Measurements from ENCODE around the gene PPM1L.

The PPM1L gene

DNA sequence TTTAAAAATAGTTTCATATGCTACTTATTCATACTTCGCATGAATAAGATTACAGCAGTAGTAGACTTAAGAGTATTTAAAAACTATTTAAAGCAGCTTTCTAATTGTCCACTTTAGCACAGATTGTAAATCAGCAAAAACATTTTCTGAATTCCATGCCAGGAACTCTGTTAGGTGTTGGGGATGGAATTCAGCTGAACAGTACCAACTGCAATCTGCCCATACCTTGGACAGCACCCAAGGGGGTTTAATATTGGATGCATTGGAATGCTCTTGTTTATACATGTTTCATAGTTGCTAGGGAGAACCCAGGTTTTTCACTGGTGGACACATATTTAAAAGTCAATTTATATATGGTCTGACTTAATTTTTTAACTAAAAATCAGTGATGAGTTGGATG, 74.8 kb downstream of the PPM1L start:
- H3K9me3 ChIP-seq (ENCODE audit: insufficient read depth, low read depth, low read length), result peaks cover 3% of the 10 kb centered on the region; the same call in 1 of the 2 replicates
- no peak overlapping the region for H3K4me3 ChIP-seq (ENCODE audit: low read length)
- no peaks in the 10 kb centered on the region for H3K4me1 ChIP-seq (ENCODE audit: insufficient read depth, low read length)
- H3K27ac ChIP-seq (ENCODE audit: low read length), result no peak overlapping the region
- H3K9ac ChIP-seq (ENCODE audit: low read depth, low read length), result no peak overlapping the region
- no peaks in the 10 kb centered on the region for H3K36me3 ChIP-seq (ENCODE audit: insufficient read depth, low read depth, low read length)
- no peaks in the 10 kb centered on the region for H3K27me3 ChIP-seq (ENCODE audit: insufficient read depth, low read length)

DNA sequence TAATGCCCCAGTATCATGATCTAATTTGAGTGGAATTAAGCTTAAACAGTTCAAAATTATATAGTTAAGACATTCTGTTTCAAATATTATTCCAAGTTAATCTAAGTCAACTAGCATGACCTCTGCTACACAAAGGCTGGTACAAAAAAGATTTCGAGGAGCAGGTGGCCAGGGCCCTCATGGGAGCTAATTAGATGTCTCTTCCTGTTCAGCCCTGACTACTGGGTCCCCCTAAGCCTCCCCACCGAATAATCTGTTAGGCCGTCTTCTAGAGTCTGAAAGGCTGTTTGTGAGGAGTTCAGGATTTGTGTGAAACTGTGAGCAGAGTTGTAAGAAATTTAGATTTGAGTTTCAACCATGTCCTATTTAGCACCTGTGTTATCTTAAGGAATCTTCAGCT, 75.4 kb downstream of the PPM1L start:
- Histone ChIP-seq H3K9ac (ENCODE audit: low read depth, low read length) (no peak overlapping the region), H3K9me3 (ENCODE audit: insufficient read depth, low read depth, low read length) (peaks cover 3% of the 10 kb centered on the region; the same call in 1 of the 2 replicates), H3K4me3 (ENCODE audit: low read length) (no peak overlapping the region), H3K4me1 (ENCODE audit: insufficient read depth, low read length) (no peaks in the 10 kb centered on the region), H3K36me3 (ENCODE audit: insufficient read depth, low read depth, low read length) (no peaks in the 10 kb centered on the region), H3K27me3 (ENCODE audit: insufficient read depth, low read length) (no peaks in the 10 kb centered on the region), H3K27ac (ENCODE audit: low read length) (no peak overlapping the region)

- Histone ChIP-seq H3K36me3 (ENCODE audit: insufficient read depth, low read depth, low read length) (no peaks in the 10 kb centered on the region), H3K9ac (ENCODE audit: low read depth, low read length) (no peak overlapping the region), H3K4me3 (ENCODE audit: low read length) (no peak overlapping the region), H3K27me3 (ENCODE audit: insufficient read depth, low read length) (no peaks in the 10 kb centered on the region), H3K27ac (ENCODE audit: low read length) (no peak overlapping the region), H3K9me3 (ENCODE audit: insufficient read depth, low read depth, low read length) (peaks cover 3% of the 10 kb centered on the region; the same call in 1 of the 2 replicates), H3K4me1 (ENCODE audit: insufficient read depth, low read length) (no peaks in the 10 kb centered on the region)
These were observed 81.5 kb downstream of the PPM1L start for GRCh38 chr3:160837394-160837980.

DNA sequence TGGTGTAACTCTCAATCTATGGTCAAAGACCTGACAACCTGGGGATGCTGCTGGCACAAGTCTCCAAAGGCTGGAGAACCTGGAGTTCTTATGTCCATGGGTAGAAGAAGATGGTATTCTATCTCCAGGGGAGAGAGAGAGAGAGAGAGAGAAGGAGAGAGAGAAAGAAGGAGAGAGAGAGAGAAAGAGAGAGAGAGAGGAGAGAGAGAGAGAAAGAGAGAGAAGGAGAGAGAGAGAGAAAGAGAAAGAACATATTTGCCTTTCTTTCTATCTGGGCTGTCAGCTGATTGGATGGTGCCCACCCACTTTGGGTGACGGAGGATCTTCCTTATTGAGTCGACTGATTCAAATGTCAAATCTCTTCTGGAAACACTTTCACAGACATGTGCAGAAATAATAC, 84.6 kb downstream of the PPM1L start:
- Histone ChIP-seq H3K36me3 (ENCODE audit: insufficient read depth, low read depth, low read length) (no peaks in the 10 kb centered on the region), H3K9ac (ENCODE audit: low read depth, low read length) (no peak overlapping the region), H3K27ac (ENCODE audit: low read length) (no peak overlapping the region), H3K4me1 (ENCODE audit: insufficient read depth, low read length) (no peaks in the 10 kb centered on the region), H3K9me3 (ENCODE audit: insufficient read depth, low read depth, low read length) (no peaks in the 10 kb centered on the region), H3K27me3 (ENCODE audit: insufficient read depth, low read length) (no peaks in the 10 kb centered on the region), H3K4me3 (ENCODE audit: low read length) (no peak overlapping the region)

- no peak overlapping the region for H3K27ac ChIP-seq (ENCODE audit: low read length)
- no peaks in the 10 kb centered on the region for H3K9me3 ChIP-seq (ENCODE audit: insufficient read depth, low read depth, low read length)
- no peaks in the 10 kb centered on the region for H3K36me3 ChIP-seq (ENCODE audit: insufficient read depth, low read depth, low read length)
- H3K4me1 ChIP-seq (ENCODE audit: insufficient read depth, low read length), result no peaks in the 10 kb centered on the region
- H3K4me3 ChIP-seq (ENCODE audit: low read length), result no peak overlapping the region
- H3K27me3 ChIP-seq (ENCODE audit: insufficient read depth, low read length), result no peaks in the 10 kb centered on the region
- H3K9ac ChIP-seq (ENCODE audit: low read depth, low read length), result no peak overlapping the region
These were observed 85.4 kb downstream of the PPM1L start for GRCh38 chr3:160841455-160841854.

GRCh38 chr3:160842021-160843005, 86.3 kb downstream of the PPM1L start:
- Histone ChIP-seq H3K27me3 (ENCODE audit: insufficient read depth, low read length) (no peaks in the 10 kb centered on the region), H3K9ac (ENCODE audit: low read depth, low read length) (no peak overlapping the region), H3K4me1 (ENCODE audit: insufficient read depth, low read length) (no peaks in the 10 kb centered on the region), H3K36me3 (ENCODE audit: insufficient read depth, low read depth, low read length) (no peaks in the 10 kb centered on the region), H3K9me3 (ENCODE audit: insufficient read depth, low read depth, low read length) (no peaks in the 10 kb centered on the region), H3K27ac (ENCODE audit: low read length) (no peak overlapping the region), H3K4me3 (ENCODE audit: low read length) (no peak overlapping the region)

GRCh38 chr3:160851629-160852210, 95.7 kb downstream of the PPM1L start:
- Histone ChIP-seq H3K36me3 (ENCODE audit: insufficient read depth, low read depth, low read length) (no peaks in the 10 kb centered on the region), H3K4me1 (ENCODE audit: insufficient read depth, low read length) (peaks cover 11% of the 10 kb centered on the region; the same call in 1 of the 2 replicates), H3K9me3 (ENCODE audit: insufficient read depth, low read depth, low read length) (peaks cover 5% of the 10 kb centered on the region; the same call in 1 of the 2 replicates), H3K9ac (ENCODE audit: low read depth, low read length) (no peak overlapping the region), H3K27me3 (ENCODE audit: insufficient read depth, low read length) (no peaks in the 10 kb centered on the region), H3K27ac (ENCODE audit: low read length) (no peak overlapping the region), H3K4me3 (ENCODE audit: low read length) (no peak overlapping the region)

DNA sequence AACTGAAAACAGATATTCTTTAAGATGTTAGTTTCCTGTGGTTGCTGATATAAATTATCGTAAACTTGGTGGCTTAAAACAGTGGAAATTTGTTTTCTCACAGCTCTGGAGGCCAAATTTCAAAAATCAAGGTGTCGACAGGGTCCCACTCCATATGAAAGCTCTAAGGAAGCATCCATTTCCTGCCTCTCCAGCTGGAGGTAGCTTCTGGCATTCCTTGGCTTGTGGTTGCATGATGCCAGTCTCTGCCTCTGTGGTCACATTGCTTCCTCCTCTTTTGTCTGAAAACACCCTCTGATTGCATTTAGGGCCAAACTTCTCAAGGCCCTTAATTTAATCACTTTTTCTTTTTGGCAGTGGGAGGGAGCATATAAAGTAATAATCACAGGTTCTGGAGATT, 96.8 kb downstream of the PPM1L start:
- Histone ChIP-seq H3K27me3 (ENCODE audit: insufficient read depth, low read length) (no peaks in the 10 kb centered on the region), H3K4me3 (ENCODE audit: low read length) (no peak overlapping the region), H3K36me3 (ENCODE audit: insufficient read depth, low read depth, low read length) (no peaks in the 10 kb centered on the region), H3K9ac (ENCODE audit: low read depth, low read length) (no peak overlapping the region), H3K9me3 (ENCODE audit: insufficient read depth, low read depth, low read length) (peaks cover 5% of the 10 kb centered on the region; the same call in 1 of the 2 replicates), H3K27ac (ENCODE audit: low read length) (no peak overlapping the region), H3K4me1 (ENCODE audit: insufficient read depth, low read length) (peaks cover 11% of the 10 kb centered on the region; the same call in 1 of the 2 replicates)

GRCh38 chr3:160856450-160856849, 100.4 kb downstream of the PPM1L start:
- H3K9me3 ChIP-seq (ENCODE audit: insufficient read depth, low read depth, low read length), result peaks cover 5% of the 10 kb centered on the region; the same call in 1 of the 2 replicates
- peaks cover 11% of the 10 kb centered on the region; the same call in 1 of the 2 replicates for H3K4me1 ChIP-seq (ENCODE audit: insufficient read depth, low read length)
- H3K36me3 ChIP-seq (ENCODE audit: insufficient read depth, low read depth, low read length), result no peaks in the 10 kb centered on the region
- H3K9ac ChIP-seq (ENCODE audit: low read depth, low read length), result no peak overlapping the region
- H3K27me3 ChIP-seq (ENCODE audit: insufficient read depth, low read length), result no peaks in the 10 kb centered on the region
- H3K4me3 ChIP-seq (ENCODE audit: low read length), result no peak overlapping the region
- no peak overlapping the region for H3K27ac ChIP-seq (ENCODE audit: low read length)

DNA sequence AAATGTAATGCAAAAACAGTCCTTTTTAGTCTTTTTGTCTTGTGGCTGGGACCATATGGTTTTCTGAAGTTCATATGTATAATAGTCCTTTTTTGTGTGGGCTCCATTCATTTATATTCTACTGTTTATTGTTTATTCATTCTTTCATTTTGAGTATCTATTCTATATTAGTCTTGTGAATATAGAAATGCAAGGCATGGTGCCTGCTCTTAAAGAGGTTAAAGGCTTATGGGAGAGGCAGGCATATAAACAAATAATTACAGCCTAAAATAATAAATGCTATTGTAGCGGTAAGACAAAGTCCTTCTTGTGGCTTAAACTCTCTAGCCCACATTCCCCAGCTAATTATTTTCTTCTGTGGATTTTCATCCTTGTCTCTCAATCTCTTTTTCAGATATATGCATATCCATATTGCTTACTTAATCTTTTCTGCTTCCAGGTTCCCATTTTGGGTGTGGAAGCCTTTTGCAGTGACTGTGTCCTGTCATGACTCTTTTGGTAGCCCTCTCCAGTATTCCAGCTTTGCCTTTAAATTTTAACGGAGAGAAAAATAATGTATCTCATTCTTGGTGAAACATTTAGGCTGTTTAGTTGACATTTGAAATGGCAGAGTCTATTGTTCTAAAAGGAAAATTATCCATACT, 101.6 kb downstream of the PPM1L start:
- Histone ChIP-seq H3K9ac (ENCODE audit: low read depth, low read length) (no peak overlapping the region), H3K36me3 (ENCODE audit: insufficient read depth, low read depth, low read length) (no peaks in the 10 kb centered on the region), H3K27me3 (ENCODE audit: insufficient read depth, low read length) (no peaks in the 10 kb centered on the region), H3K4me3 (ENCODE audit: low read length) (no peak overlapping the region), H3K4me1 (ENCODE audit: insufficient read depth, low read length) (peaks cover 5% of the 10 kb centered on the region; the same call in 1 of the 2 replicates), H3K9me3 (ENCODE audit: insufficient read depth, low read depth, low read length) (peaks cover 4% of the 10 kb centered on the region; the same call in 1 of the 2 replicates), H3K27ac (ENCODE audit: low read length) (no peak overlapping the region)

GRCh38 chr3:160860346-160860745, 104.3 kb downstream of the PPM1L start:
- Histone ChIP-seq H3K4me1 (ENCODE audit: insufficient read depth, low read length) (no peaks in the 10 kb centered on the region), H3K36me3 (ENCODE audit: insufficient read depth, low read depth, low read length) (no peaks in the 10 kb centered on the region), H3K27me3 (ENCODE audit: insufficient read depth, low read length) (no peaks in the 10 kb centered on the region), H3K9me3 (ENCODE audit: insufficient read depth, low read depth, low read length) (no peaks in the 10 kb centered on the region), H3K4me3 (ENCODE audit: low read length) (no peak overlapping the region), H3K9ac (ENCODE audit: low read depth, low read length) (no peak overlapping the region), H3K27ac (ENCODE audit: low read length) (no peak overlapping the region)
